HG02678 (cell line): ENCODE results near the gene CARD19.
"Not testable (repeated sequence)": the region's sequence is repeated elsewhere in the genome, so short reads cannot be mapped to it uniquely, and the experiment has no call there.

Experiments
- ATAC-seq: cut with Tn5 transposase; IDR thresholded peaks from one replicate; pipeline ENCODE4 v1.9.1; 2021; ENCODE audit warnings: mild to moderate bottlenecking, moderate library complexity; ENCODE audit not compliant: unreplicated experiment

CARD19 gene

DNA sequence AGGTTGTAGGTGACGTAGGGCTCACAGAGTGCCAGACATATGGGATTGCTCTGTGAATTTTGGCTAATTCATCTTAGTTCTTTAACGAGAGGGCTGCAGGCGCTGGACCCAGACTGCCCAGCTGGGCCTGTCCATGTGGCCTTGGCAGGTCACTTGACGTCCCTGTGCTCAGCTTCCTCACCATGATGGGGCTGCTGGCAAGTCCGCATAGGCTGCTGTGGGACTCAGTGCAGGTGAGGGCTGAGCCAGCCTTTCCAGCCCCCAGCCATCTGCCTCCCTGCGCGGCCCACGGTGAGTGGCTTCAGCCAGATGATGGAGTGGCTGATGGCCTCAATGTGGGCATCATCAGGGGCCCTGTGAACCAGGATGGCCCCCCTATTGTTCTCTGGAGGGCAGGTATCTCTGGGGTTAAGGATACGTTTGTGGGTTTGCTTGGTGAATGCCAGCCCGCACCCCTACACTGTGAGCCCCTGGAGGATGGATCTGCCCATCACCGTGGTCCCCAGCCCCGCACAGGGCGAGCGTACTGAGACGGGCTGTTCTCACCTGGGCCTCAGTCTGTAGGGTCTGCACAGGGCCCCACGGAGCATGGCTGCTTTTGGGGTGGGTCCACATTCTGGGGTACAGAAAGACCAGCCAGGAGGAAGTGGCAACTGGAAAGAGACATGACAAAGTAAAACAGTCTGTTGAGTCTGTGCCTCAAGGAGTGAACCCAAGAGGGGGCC, 3.7 kb downstream of the CARD19 start:
- no peak for ATAC-seq

DNA sequence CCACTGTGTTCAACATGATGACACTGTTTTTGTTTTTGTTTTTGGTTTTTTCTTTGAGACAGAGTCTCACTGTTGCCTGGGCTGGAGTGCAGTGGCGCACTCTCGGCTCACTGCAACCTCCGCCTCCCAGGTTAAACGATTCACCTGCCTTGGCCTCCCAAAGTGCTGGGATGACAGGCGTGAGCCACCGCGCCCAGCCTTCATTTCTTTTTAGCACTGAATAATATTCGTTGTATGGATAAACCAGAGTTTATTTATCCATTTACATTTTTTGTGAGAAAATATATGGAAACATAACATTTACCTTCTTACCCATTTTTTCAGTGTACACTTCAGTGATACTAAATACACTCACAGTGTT, 4.2 kb downstream of the CARD19 start:
- no peak for ATAC-seq

DNA sequence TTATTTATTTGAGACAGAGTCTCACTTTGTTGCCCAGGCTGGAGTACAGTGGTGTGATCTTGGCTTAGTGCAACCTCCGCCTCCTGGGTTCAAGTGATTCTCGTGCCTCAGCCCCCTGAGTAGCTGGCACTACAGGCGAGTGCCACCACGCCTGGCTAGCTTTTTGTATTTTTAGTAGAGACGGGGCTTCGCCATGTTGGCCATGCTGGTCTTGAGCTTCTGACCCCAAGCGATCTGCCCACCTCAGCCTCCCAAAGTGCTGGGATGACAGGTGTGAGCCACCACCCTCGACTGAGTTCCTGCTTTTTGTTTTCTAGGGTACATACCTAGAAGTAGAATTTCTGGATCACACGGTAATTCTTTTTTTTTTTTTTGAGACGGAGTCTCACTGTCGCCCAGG, 5.1 kb downstream of the CARD19 start:
- ATAC-seq, result not testable (repeated sequence)

DNA sequence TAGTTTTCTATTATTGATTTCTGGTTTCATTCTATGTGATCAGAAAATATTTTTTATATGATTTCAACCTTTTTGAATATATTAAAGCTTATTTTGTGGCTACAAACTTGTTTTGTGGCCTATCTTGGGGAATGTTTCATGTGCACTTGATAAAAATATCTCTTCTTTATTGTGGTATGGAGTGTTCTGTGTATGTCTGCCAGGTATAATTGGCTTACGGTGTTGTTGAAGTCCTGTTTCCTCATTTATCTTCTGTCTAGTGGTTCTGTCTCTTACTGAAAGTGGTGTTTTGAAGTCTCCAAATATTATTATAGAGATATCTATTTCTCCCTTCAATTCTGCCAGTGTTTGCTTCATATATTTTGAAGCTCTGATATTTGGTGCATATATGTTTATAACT, 9.6 kb downstream of the CARD19 start:
- ATAC-seq, result no peak

DNA sequence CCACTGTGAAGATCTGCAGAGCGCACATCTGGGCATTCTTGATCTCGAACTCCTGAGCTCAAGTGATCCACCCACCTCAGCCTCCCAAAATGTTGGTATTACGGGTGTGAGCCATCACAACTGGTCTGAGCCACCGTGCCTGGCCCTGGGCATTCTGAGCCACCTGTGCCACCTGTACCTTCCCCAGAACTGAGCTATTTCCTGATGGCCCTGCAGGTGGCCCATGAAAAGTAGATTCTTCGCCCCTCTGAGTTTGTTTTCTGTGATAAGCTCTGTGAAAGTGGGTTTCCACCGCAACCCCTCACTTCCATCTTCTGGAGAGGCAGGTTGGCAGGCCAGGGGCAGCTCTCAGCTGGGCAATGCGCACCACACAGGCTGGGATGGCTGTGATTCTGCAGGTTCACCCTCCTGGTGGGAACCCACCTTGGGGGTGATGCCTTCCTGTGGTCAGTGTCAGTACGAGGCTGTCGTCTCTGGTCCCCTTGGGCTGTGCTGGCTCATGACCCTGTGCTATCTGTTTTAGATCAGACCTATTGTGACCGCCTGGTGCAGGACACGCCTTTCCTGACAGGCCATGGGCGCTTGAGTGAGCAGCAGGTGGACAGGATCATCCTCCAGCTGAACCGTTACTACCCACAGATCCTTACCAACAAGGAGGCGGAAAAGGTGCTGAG, 11.3 kb downstream of the CARD19 start:
- no peak for ATAC-seq

DNA sequence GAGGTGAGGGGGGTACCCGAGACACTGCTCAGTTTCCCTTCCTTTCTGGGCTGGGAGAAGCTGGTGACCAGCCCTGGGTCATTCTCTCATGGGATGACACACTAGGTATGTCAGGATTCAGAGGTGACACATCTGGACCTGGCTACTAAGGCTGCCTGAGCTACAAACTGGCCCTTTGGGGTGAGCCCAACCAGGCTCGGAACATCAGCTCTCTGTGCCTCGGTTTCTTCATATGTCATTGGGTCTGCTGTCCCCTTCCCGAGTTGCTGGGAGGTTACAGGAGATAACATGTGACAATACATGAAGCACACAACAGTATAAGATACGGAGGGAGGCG, 11.8 kb downstream of the CARD19 start:
- ATAC-seq, result no peak

DNA sequence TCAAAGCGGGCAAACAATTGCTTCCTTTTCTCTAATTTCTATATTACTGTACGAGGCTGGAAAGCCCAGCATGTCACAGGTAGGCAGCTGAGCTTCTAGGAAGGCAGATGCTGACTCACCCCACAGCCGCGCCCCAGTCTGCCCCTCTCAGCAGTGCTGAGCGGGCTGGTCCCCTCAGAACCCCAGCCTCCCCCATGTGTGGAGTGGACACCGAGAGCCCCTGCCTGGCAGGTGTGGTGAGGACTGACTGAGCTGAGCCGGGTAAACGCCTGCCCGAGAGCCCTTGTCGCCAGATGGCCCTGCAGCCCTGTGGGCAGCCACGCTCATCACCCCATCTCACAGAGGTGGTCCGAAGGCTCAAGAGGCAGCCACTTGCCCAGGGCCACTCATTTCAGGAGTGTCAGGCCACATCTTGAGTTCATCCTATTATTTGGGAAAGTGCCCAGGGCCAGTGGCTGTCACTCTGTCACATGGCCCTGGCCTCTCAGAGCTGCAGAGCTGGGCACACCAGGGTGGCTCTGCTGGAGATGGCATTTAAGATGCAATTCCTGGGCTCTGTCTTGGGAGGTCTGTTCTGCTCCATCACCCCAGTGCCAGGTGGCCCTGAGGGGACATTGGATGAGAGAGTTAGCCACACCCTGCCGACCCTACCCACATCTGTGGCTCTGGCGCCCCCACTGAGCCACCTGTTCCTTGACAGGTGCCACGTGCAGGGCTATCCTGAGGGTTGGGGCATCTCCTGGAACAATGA, 12.4 kb downstream of the CARD19 start:
- ATAC-seq, result no peak

DNA sequence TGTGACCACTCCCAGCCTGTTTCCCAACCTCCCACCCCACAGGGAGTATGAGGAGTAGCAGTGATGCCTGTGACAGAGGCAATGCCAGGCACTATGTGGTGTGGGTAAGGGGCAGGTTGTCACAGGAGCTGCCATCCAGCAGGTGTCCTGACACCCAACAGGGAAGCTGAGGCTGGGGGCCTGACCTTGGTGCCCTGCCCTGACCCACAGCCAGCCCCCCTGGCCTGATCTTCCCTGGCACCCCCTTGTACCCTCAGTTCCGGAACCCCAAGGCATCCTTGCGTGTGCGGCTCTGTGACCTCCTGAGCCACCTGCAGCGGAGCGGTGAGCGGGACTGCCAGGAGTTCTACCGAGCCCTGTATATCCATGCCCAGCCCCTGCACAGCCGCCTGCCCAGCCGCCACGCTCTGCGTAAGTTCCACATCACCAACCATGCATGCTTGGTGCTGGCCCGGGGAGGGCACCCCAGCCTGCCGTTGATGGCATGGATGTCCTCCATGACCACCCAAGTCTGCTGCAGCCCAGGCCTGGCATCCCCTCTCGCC, 14.4 kb downstream of the CARD19 start:
- ATAC-seq, result no peak

DNA sequence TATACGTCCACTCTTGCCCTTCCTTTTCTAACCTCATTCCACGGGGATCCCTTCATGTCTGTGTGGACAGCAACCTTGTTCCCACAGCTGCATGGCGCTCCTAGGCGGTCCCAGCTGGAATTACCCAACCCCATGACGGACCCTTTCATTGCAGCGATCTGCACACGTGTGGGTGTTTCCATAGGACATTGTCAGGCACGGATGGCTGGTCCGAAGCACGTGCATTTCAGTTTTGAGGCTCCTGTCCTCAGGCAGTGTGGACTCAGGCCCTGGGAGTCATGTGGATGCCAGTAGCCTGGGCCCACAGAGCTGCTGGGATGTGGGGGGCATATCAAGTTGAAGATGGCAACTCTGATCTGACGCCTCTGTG, 15.0 kb downstream of the CARD19 start:
- no peak for ATAC-seq

DNA sequence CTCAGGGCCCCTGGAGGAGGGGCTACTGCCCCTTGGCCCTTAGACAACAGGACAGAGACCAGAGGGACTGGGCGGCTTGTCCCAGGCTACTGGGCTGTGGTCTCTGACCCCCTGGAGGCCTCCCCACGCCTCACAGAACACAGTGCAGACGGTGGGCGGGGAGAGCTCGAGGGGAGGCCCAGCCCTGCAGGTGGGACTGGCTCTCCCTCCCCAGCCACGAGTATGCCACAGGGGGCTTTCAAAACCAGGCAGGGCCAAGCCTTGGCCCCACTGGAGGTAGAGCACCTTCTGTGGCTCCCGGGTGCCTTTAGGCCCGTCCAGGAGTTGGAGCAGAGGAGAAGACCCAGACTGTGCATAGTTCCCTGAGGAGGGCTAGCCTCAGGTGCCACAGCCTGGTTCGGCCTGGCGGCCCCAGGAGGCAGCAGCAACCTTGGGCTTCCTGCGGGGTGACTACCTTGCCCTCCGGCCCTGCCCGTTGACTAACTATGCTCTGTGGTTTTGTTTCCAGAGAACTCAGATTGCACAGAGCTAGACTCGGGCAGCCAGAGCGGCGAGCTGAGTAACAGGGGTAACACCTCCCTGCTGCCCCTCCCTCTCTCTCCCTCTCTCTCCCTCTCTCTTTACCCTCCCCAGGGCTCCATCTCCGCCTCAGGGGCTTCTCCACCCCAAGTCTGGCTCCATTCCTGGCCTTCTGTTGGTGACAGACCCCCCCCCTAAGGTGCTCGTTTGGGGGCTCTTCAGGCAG, 15.5 kb downstream of the CARD19 start:
- ATAC-seq, result no peak

DNA sequence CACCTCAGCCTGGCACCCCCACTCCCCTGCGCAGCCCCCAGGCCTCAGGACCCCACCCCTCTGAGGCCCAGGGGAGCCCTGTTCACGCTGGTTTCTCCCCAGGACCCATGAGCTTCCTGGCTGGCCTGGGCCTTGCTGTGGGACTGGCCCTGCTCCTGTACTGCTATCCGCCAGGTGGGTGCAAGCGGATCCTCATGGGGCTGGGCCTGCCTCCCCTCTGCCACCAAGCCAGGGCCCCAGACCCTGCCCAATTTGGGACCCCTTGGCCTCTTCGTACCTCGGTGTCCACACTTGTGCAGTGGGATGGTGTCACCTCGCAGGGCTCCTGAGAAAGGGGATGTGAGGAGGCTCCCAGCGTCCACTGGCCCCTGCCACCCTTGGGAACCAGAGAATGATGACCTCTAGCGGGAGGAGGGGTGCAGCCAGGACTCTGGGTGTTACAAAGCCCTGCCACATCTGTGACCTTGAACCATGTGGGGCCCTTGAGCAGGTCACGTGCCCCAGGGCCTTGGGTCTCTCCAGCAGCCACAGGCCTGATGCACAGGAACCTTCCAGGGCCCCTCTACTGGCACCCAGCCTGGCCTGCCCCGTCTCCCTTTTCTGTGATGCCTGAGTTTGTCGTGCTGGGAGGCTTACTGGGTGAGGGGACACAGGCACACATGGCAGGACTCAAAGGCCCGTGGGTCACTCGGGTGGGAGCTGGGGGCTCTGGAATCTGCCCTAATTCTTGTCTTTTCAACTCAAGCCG, 16.3 kb downstream of the CARD19 start:
- no peak for ATAC-seq

DNA sequence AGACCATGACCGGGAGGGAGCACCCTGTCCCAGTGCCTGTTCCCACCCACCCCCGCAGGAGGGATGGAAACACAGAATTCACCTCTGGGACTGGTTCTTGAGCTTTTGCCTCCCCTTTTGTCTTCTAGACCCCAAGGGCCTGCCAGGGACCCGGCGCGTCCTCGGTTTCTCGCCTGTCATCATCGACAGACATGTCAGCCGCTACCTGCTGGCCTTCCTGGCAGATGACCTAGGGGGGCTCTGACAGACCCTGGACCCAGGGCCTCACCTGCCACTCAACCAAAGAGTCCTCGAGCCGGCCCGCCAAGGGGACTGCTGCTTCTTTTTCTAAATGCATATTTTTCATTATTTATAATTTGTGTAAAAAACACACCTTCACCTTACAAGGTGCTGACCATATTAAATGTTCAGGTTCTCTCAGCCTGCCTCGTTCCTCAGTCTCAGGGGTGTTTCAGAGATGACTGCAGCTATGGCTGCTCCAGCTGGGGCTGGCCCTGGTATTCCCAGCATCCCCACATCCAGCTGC, 16.9 kb downstream of the CARD19 start:
- ATAC-seq, result no peak

DNA sequence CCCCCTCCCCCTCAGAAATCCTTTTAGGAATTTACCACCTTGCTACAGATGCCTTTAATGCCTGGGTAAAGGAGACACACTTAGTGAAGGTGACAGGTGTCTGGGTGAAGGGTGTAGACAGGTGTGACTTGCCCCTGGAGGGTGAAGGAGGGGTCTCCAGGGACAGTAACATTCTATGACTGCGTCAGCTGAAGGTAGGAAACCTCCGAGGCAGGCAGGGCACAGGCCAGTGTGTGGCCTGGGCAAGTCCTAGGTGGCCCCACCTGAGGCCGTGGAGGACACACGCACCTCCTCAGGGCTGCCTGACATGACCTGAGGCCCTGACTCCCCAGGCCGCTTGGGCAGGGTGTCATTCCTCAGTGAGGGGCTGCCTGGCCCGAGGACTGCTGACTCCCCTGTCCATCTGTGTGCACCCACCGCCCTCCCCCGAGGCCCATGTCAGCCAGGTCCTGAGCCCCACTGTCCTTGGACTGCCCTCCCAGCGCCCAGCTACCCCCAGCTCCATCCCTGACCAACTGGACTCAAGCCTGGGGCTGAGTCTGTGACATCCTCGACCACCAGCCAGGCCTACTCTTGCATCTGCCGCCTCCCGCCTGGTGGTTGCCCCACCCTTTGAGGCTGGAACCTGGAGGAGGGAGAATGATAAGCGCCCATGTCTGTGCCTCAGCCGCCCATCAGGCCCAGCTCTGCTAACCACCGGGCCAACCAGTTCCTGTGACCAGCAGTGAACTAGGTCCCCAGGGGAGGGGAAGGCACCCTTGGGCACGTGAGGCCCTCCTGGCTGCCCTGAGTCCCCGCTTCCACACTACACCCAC, 18.4 kb downstream of the CARD19 start:
- ATAC-seq, result no peak

DNA sequence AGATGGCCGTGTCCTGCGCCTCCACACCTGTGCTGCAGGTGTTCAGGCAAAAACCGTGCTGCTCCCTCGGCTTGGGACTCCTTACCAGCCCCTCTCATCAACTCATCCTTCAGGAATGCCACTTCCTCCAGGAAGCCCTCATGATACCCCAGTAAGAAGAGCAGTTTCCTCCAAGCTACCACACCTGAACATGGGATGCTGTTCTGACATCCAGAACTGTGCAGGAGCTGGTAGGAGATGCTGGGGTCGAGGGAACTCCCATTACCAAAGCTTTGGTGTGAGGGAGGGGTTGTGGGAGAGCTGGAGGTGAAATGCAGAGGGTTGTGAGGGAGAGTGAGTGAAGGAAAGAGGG, 18.9 kb downstream of the CARD19 start:
- ATAC-seq, result no peak

DNA sequence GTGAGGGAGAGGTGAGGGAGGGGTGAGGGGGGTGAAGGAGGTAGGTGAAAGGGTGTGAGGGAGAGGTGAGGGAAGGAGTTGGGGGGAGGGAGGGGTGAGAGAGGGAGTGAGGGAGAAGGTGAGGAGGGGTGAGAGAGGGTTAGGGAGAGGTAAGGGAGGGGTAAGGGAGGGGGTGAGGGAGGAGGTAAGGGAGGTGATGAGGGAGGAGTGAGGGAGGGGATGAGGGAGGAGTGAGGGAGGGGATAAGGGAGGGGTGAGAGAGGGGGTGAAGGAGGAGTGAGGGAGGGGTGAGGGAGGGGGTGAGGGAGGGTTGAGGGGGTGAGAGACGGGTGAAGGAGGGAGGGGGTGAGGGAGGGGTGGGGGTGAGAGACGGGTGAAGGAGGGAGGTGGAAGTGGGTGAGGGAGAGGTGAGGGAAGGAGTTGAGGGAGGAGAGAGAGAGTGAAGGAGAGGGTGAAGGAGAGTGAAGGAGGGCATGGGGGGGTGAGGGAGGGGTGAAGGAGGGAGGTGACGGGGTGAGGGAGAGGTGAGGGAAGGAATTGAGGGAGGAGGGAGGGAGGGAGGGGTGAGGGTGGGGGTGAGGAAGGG, 19.6 kb downstream of the CARD19 start:
- no peak for ATAC-seq

DNA sequence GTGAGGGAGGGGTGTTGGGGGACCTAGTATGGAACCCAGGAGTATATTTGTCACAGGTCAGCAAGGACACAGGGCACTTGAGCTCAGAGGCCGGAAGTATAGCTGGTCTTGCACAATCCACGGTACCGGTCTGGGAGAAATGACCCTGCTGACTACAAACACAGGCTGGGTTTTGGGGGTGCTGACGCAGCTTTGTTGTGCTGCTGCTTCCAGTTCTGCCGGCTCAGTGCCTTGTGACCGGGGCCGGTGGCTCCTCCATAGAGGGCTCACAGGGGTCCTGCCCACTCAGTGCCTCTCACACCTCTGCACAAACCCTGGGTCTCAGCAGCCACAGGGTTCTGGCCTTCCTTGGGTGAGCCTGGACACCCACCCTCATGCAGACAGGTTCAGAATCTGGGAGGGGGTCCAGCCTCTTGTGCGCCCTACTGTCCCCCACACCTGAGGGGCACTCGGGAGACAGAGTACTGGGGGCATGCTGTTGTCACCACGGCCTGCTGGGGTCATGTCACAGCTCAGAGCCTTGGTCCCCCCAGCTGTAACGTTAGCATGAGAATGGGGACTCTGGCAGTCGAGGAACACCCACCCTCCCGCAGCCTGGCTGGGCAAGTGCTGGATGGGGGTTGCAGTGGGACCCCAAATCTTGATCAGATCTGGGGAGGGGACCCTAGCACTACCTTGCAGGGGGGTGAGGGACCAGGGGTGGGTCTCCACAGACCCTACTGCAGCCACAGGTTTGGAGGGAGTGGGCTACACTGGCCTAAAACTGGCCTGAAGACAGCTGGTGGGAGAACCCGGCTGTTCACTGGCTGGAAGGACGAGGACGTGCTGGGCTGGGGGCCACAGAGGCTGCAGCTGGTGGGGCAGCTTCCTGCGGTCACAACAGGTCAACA, 20.3 kb downstream of the CARD19 start:
- ATAC-seq, result no peak

DNA sequence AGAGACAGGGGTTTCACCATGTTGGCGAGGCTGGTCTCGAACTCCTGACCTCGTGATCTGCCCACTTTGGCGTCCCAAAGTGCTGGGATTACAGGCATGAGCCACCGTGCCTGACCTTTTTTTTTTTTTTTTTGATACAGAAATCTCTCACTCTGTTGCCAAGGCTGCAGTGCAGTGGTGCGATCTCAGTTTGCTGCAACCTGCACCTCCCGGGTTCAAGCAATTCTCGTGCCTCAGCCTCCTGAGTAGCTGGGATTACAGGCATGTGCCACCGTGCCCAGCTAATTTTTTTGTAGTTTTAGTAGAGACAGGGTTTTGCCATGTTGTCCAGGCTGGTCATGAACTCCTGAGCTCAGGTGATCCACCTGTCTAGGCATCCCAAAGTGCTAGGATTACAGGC, 21.5 kb downstream of the CARD19 start:
- ATAC-seq, result not testable (repeated sequence)
